HepG2 (cell line): ENCODE results near the gene SETD1A. TPM values are rescaled to one million over a fixed set of nuclear protein-coding genes. Genes with fewer than 3 reads are reported as not detected.

Experiments used
- CCAR2 ChIP-seq: fragments of 200-400 bp; formaldehyde crosslinking; optimal IDR thresholded peaks from 2 replicates; pipeline ENCODE3; 2018; ENCODE audit warnings: low read depth, mild to moderate bottlenecking, low read length, moderate library complexity
- HNRNPK ChIP-seq: fragments of 200-400 bp; formaldehyde crosslinking; IDR thresholded peaks from 2 replicates; pipeline ENCODE4 v1.6.1; 2018; ENCODE audit warnings: low read length, low read depth, moderate library complexity, mild to moderate bottlenecking; ENCODE audit not compliant: poor library complexity, severe bottlenecking
- JUN ChIP-seq: sonication (generic); formaldehyde crosslinking; IDR thresholded peaks from 2 replicates; pipeline ENCODE4 v1.4.0; 2020; ENCODE audit warnings: mild to moderate bottlenecking, missing genetic modification reagents
- PRDM10 ChIP-seq: sonication (generic); formaldehyde crosslinking; IDR thresholded peaks from 2 replicates; pipeline ENCODE4 v1.4.0; 2020; ENCODE audit warnings: low read depth, missing genetic modification reagents
- SNAPC2 ChIP-seq: sonication (generic); formaldehyde crosslinking; IDR thresholded peaks from 2 replicates; pipeline ENCODE4 v1.8.1; 2022; ENCODE audit warnings: mild to moderate bottlenecking, missing genetic modification reagents
- SP4 ChIP-seq: sonication (generic); formaldehyde crosslinking; IDR thresholded peaks from 2 replicates; pipeline ENCODE4 v1.8.1; 2023; ENCODE audit warnings: mild to moderate bottlenecking, missing genetic modification reagents
- TCF7 ChIP-seq: sonication (generic); IDR thresholded peaks from 2 replicates; pipeline ENCODE4 v1.6.1; 2016; ENCODE audit warnings: antibody characterized with exemption, low read depth
- ZBTB40 ChIP-seq, 2 experiments: fragments of 450-650 bp in 1 of 2; sonication (generic) in 1 of 2; formaldehyde crosslinking in 1 of 2; IDR thresholded peaks; 2 replicates each; pipeline versions ENCODE4 v1.6.1 to v1.8.0; 2016 to 2022; ENCODE audit warnings: antibody characterized with exemption in 1 of 2, mild to moderate bottlenecking in 1 of 2, missing genetic modification reagents in 1 of 2
- ZNF24 ChIP-seq: fragments of 450-650 bp; IDR thresholded peaks from 2 replicates; pipeline ENCODE4 v1.6.1; 2017; ENCODE audit warnings: antibody characterized with exemption, mild to moderate bottlenecking
- ZNF558 ChIP-seq: sonication (generic); formaldehyde crosslinking; IDR thresholded peaks from 2 replicates; pipeline ENCODE4 v1.9.0; 2022; ENCODE audit warnings: mild to moderate bottlenecking, missing genetic modification reagents, borderline replicate concordance
- ZNF598 ChIP-seq: sonication (generic); formaldehyde crosslinking; IDR thresholded peaks from 2 replicates; pipeline ENCODE4 v1.5.1; 2020; ENCODE audit warnings: mild to moderate bottlenecking, missing genetic modification reagents, borderline replicate concordance
- ZNF703 ChIP-seq: sonication (generic); formaldehyde crosslinking; IDR thresholded peaks from 2 replicates; pipeline ENCODE4 v1.5.1; 2020; ENCODE audit warnings: missing genetic modification reagents, mild to moderate bottlenecking, moderate library complexity, borderline replicate concordance
- polyA plus RNA-seq, 8 experiments: library from polyadenylated mRNA; depleted of rRNA in 3 of 8; stranded (reverse) in 7 of 8; unstranded in 1 of 8; fragments of >200 nt; fragmentation: Illumina TruSeq in 4 of 8; extraction: Trizol in 4 of 8; gene quantifications; 2 replicates each; pipeline versions ENCODE4 v1.2.1 to v1.2.3, GENCODE V29; 2011 to 2016; ENCODE audit warnings: low read depth in 4 of 8, missing spikeins in 1 of 8, mixed read lengths in 1 of 8; ENCODE audit not compliant: insufficient read depth in 1 of 8
- total RNA-seq, 5 experiments: library from RNA; depleted of rRNA; stranded (reverse); fragments of >200 nt; fragmentation: Illumina TruSeq; extraction: Trizol; gene quantifications; 2 replicates each; pipeline ENCODE4 v1.2.3, GENCODE V29; 2016; ENCODE audit warnings: low read depth in 1 of 5
- TF ChIP-seq, protein P1 (sequence below): sonication (generic); formaldehyde crosslinking; IDR thresholded peaks from 2 replicates; pipeline ENCODE4 v1.5.0; 2020; ENCODE audit warnings: missing genetic modification reagents

SETD1A gene
- total and polyA plus RNA-seq, 2 of the 13 experiments (the other 11 are each of a cell fraction or from before 2014, with no cell fraction given): 3.8 to 5.6 TPM

- peak; percentile 64; the same call in 1 of the 2 replicates for TF ChIP-seq PRDM10 (CRISPR knock-in tag)
- TF ChIP-seq JUN: peak; percentile 21; the same call in 1 of the 2 replicates
- TF ChIP-seq CCAR2: peak; percentile 58
- peak; percentile 9; the same call in 1 of the 2 replicates for TF ChIP-seq ZNF24
- TF ChIP-seq, protein P1, sequence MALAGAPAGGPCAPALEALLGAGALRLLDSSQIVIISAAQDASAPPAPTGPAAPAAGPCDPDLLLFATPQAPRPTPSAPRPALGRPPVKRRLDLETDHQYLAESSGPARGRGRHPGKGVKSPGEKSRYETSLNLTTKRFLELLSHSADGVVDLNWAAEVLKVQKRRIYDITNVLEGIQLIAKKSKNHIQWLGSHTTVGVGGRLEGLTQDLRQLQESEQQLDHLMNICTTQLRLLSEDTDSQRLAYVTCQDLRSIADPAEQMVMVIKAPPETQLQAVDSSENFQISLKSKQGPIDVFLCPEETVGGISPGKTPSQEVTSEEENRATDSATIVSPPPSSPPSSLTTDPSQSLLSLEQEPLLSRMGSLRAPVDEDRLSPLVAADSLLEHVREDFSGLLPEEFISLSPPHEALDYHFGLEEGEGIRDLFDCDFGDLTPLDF: peak; percentile 62; the same call in 1 of the 2 replicates
- TF ChIP-seq ZNF703: peak; percentile 95; the same call in 1 of the 2 replicates
- TF ChIP-seq ZNF558: peak; percentile 66; the same call in 1 of the 2 replicates
- TF ChIP-seq SP4 (CRISPR knock-in tag): peak; percentile 95
- no peak for TF ChIP-seq ZBTB40 (IDR thresholded peaks at IDR 0.05)
- peak; percentile 60; the same call in 1 of the 2 replicates for TF ChIP-seq ZBTB40 (CRISPR knock-in tag; IDR thresholded peaks at IDR 0.05)
- TF ChIP-seq TCF7: 0 out of 2 replicates have a peak, but pooled peaks have one; percentile 17
- TF ChIP-seq SNAPC2 (CRISPR knock-in tag): 0 out of 2 replicates have a peak, but pooled peaks have one; percentile 45
- peak; percentile 97 for TF ChIP-seq HNRNPK
- no peak for TF ChIP-seq ZNF598 (CRISPR knock-in tag)
Observed at GRCh38 chr16:30957456-30958174, at the start of gene SETD1A (continued).
